GM19351 (cell line): ENCODE results near the gene PACS2.
"Not testable (repeated sequence)": the region's sequence is repeated elsewhere in the genome, so short reads cannot be mapped to it uniquely, and the experiment has no call there.

ENCODE experiments used
- ATAC-seq: cut with Tn5 transposase; IDR thresholded peaks from one replicate; pipeline ENCODE4 v1.9.1; 2021; ENCODE audit warnings: mild to moderate bottlenecking, moderate library complexity; ENCODE audit not compliant: unreplicated experiment

PACS2 gene

DNA sequence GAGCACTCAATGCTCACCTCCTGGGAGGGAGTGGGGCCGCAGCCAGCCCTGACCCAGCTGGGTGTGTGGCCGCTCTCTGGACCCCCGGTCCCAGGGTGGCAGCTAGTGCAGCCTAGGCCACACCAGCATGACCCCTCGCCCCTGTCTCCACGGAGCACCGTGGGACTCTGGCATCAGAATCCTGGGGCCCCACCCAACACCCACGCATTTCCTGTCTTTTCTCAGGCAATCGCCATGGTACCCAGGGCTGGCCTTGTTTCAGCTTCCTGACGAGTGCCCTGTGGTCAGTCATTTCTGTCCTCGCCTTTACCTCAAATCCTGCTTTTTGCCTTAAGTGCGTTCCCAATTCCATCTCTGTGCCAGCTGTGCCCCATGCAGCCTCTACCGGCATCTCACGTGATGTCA, 15.9 kb downstream of the PACS2 start:
- no peak for ATAC-seq

DNA sequence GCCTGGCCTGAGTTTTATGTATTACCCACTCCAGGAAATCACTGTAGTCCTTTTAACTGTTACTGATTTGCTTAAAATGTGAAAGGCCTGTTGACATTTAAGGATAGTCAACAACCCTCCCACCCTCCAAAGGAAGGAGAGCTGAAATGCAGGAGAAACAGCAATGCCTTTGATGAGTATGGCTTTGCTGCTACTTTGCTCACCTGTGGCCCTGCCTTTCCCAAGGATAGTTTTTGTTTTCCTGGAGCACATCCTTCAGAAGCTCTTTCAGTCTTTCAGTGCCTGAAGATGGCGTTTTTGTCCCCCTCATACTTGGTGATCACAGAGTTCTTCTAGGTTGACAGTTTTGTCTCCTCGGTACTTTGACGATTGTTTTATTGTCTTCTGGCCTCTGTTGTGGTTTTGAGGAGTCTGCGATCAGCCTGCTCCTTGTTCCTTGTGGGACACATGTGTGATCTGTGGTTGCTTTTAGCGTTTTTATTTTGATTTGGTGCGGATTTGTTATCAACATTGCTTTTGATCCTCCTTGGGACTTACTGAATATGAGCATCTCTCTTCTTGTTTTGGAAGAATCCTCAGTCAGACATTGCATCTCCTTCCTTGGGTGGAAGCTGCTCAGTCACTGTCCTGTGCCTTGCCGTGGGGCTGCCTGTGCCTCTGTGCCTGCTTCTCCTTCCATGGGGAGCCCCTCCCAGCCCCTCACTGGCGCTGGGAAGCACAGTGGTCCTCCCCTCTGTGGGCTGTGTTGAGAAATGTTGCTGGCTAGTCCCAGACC, 17.2 kb downstream of the PACS2 start:
- ATAC-seq, result no peak

DNA sequence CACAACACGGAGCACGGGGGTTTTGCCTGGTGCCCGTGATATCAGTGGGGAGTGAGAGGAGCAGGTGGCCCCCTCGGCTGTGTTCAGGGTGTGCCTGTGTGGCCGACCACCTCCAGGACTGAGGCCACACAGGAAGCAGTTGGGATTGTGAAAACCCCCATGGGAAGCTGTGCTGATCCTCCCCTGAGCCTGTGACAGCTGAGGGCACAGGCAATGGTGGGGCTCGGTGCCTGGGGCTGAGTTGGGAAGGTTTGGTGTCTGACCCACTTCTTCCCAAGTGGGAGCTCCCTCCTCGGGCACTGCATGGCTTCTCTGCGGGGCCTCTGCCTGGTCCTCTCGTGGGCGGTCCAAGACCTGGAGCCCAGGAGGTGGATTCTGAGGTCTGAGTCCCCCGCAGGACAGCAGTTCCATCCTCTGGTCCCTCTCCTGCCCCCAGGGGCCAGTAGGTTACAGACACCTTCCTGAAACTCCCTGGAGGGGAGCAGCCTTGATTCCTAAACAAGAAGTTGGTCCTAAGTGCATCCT, 17.9 kb downstream of the PACS2 start:
- ATAC-seq, result no peak

DNA sequence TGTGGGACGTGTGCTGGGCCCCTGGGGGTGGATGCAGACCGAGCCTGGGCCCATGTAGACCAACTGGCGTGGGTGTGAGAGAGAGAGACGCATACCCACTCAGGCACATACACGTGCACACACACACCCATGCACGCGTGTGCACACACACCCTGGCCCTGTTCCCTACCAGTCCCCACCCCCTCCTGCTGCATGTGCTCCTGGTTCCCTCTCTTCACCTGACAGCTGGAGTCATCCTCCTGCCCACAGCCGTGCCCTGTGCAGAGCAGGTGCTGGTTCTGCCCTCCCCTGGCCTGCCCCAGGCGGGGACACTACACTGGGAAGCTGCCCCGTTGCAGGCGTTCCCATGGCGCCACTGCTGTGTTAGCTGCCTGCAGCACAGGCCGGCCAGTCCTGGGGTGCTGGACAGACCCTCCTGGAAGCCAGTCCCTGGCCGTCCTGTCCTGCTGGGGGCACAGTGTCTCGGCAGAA, 18.5 kb downstream of the PACS2 start:
- no peak for ATAC-seq

DNA sequence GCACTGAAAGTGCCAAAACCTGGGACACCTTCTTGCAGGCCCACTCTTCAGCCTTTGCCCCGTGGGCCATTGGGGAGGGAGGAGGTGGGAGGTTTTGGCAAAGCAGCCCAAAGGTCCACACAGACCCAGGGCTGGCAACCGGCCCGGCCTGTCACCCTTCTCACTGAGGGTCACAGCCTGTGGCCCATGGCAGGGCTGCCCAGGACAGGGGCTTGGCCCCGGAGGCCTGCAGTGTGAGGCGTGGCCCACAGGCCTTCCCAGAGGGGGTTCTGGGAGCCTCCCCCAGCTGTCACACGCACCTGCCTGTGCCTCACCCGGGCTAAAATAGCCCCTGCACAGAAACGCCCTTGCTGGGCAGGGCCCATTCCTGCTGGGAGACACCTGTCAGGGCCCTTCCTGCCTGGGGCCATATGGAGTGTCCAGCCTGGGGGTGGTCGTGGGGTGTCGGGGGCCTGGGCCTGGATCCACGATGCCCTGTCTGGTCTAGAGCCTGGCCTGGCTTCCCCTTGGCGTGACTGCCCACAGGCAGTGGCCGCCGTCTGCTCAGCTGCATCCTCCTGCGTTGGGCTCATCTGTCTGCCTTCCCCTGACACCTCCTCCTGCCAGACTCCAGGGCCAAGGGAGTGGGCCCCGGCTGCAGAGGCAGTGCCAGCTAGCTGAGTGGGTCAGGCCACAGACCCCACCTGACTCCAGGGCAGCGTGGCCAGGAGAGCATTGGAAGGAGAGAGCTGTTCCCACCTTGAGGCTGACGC, 19.2 kb downstream of the PACS2 start:
- no peak for ATAC-seq

DNA sequence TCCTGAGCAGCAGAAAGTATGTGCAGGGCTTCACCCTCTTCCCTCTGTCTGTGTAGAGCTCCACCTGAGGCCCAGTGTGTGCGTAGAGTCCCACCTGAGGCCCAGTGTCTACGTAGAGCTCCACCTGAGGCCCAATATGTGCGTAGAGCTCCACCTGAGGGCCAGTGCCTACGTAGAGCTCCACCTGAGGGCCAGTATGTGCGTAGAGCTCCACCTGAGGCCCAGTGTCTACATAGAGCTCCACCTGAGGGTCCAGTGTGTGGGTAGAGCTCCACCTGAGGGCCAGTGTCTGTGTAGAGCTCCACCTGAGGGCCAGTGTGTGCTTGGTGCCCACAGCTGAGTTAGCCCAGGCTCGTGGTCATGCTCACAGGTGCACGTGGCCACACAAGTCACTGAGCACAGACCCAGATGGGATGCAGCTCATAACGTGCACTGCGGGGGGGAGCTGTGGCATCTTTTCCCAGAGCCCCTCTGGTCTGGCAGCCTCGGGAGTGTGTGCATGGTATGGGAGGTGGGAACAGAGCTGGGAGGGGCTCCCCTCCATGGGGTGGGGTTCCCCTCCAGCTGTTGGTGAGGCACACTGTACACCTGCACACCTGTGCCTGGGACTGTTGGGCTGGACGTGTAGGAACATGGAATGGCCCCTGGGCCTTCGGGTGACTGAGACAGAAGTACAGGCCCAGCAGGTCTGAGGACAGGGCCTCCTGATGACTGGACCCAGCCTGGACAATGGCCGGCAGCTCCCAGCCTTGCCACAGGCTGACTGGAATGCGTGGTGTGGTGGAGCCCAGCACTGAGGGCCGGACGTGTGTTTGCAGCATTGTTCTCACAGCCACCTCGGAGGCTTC, 20.1 kb downstream of the PACS2 start:
- ATAC-seq, result no peak

DNA sequence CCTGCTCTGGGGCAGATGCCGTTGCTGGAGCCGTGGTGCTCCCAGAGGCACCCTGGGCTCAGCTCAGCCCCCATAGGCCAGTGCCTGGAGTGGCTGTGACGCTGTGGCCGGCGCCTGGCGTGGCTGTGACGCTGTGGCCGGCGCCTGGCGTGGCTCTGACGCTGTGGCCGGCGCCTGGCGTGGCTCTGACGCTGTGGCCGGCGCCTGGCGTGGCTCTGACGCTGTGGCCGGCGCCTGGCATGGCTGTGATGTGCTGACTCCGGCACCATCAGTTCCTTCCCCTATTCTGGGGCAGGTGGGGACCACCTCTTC, 20.6 kb downstream of the PACS2 start:
- not testable (repeated sequence) for ATAC-seq

DNA sequence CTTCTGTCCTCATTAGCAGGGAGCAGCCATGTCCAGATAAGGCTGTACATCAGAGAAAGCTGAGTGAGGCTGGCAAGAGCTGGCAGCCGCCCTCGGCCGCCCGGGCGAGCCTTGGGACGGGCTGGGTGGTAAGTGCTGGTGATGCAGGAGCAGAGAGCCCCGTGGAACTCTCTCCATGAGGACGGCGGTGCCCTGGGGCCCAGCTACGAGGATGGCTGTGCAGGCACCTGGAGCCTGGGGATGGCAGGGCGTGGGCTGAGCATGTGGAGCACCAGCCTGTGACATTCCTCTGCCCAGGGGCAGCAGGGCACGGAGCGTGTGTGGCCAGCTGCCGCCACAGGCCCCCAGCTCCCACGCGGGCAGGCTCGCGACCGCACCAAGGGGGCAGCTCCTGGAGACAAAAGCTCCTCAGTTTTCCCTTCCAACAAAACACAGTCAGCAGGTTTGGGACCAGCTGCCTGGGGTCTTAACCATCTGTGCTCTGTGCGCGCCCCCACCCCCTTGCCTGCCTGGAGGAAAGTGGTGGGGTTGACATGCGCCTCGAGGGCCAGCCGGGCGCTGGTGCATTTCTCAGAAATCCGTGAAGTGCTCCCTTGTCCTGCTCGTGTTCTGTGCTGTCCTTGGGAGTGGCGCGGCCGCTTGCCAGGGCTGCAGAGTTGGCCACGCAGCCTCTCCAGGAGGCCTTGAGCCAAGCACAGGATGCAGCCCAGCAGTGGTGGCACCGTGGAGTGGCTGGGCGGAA, 21.4 kb downstream of the PACS2 start:
- ATAC-seq, result no peak

DNA sequence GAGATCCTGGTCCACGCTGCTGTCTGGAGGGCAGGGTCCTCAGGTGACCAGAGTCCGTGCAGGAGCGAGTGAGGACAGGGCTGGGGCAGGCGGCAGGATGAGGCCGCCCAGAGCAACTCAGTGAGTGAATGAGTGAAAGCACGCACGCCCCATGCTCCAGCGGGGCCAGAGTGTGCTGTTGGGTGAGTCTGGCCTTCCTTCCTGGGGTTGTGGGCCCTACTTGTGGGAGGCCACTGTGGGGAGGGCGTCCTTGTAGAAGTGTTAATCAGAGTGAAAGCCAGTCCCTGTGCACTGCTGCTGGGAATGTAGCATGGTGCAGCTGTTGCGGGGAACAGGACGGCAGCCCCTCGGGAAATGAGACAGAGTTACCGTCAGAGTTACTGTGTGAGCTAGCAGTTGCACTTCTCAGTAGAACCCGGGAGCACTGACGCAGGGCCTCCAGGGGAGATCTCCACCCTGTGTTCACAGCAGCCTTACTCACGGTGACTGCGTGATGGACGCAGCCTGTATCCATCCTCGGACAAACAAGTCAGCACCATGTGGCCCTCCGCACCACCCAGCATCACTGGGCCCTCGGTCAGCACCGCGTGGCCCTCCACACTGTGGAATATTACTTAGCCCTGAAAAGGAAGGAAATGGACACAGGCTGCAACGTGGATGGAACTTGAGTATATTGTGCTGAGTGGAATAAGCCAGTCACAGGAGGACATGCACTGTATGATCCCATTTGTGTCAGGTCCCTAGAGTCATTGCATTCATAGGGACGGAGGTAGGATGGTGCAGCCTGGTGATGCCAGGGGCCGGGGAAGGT, 22.1 kb downstream of the PACS2 start:
- no peak for ATAC-seq

DNA sequence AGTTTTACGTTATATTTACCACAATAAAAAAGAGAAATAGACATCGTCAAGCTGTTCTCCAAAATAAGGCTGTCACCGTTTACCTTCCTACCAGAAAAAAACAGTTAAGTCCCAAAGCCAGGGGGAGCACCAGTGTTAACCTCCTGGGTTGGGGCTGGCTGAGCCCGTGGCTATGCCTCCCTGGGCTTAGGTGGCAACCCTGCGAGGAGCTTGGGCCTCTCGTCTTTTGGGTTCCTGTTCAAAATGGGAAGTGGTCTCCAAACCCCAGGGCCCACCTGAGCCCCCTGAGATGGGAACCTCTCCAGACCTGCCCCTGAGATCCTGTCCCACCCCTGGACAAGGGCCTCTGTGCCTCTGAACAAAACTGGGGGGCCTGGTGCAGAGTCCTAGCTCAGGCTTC, 22.9 kb downstream of the PACS2 start:
- no peak for ATAC-seq

DNA sequence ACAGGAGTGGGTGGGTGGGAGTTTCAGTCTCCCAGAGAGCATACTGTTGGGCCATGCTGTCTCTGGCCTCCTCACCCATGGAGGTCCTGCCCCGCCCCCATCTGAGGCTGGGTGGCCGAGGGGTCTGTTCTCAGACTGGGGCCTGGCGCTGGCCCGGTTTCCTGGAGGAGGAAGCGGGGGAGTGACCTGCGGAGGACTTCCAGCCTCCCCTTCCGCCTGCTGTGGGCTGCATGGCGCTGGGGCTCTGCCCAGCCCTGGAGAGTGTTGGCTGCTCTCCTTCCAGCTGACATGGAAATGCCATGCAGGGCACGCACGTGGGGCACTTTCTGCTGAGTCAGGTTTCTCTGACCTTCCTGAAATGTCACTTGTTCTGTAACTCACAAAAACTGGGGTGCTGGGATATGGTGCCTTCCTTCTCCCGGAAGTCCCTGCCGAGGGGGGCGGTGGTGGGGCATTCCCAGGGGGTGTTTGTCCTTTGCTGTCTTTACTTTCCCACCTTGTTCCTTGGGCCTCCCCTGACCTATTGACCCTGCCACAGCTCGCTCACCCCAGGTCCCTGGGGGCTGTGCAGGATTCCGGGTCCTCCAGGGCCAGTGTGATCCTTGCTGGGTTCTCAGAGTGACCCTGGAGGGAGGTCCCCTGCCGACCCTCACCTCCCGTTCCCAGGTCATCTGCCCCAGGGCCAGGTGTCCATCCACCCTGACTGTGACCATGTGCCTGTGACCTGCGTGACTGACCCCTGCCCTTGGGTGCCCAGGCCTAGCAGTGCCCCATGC, 23.6 kb downstream of the PACS2 start:
- ATAC-seq, result no peak

DNA sequence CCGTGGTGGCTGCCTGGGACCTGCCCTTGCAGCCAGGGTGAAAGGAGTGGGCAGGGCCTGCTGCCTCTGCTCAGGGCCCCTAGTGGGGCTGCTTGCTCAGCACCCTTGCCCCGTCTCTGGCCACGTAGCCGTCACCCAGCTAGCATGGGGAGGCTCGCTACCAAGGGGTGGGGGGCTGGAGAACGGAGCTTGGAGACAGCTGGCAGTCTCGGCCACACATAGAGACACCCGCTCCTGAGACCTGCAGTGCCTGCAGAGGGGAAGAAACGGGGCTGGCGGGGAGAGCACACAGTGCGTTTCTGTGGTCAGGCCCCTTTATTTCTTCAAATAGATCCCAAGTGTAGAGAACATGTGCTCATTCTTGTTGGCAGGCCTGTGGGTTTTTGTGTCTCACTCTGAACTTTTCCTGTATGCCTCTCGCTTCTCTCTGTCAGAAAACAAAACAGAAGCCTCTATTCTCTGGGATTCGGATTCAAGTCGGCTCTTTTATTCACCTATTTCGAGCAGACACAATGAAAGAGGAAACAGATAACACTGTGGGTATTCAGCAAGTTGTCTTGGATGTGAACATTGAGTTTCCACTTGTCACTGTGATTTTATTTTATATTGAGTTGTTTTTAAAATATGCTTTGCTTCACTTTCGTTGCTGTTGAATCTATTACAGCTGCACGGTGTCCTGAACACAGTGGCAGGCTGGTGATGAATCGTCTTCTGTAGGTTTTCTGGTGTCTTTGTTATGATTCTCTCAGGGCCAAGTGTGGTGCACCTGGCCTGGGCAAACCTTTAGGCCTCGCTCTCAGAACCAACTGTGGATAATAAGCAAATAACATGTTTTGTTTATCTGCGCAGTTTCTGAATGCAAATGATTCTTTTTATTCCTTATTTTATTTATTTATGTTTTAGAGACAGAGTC, 26.5 kb downstream of the PACS2 start:
- no peak for ATAC-seq

DNA sequence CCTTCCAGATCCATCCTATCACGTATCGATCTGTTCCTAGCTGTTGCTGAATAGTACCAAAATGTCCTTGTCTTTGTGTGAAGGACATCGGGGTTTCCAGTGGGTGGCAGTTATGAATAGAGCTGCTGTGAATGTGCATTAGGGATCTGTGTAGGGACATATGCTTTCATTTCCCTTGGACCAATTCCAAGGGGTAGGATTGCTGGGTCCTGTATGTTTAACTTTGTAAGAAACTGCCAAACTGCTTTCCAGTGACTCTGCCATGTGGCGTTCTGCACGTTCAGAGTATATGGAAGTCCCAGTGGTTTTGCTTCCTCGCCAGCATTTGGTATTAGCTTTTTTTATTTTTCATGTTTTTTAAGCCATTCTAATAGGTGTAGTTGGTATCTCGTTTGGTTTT, 28.6 kb downstream of the PACS2 start:
- ATAC-seq, result no peak

DNA sequence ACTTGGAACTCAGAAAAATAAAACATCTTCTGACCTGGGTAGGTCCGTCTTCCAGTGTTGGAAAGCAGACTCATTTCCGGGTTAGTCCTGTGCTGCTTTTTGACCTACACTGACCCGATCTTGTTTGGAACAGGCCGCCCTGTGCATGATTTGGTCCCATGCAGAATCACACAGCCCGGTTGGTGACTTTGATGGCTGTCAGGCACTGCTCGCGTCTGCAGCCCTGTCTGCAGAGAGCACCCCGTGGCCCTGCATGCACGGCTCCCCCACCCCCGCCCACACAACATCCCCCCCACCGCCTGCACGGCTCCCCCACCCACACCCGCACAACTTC, 31.6 kb downstream of the PACS2 start:
- no peak for ATAC-seq

DNA sequence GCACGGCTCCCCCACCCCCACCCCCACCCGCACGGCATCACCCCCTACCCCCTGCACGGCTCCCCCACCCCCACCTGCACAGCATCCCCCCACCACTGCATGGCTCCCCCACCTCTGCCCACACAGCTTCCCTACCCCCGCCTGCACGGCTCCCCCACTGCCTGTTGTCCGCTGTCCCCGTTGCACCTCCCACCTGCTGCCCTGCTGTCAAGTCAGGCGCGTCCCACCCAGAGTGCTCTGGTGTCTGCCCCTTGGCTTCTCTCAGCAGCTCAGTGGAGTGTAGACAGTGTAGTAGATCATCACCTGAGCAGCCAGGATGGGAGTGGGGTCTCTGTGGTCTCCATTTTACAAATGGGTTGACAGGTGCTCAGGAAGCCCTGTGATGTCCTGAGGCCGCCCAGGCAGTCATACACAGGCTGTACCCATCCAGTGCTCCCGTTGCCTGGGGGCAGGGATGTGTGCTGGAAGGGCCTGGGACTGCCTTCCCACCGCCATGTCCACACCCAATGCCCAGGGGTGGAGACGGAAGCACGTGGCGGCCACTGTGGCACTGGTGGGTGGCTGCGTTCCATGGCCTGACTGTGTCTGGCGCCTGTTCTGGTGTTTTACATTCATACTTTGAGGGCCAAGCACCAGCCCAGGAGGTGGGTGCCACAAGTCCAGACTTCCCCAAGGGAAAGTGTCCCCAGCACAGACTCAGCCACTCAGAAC, 32.5 kb downstream of the PACS2 start:
- no peak for ATAC-seq

DNA sequence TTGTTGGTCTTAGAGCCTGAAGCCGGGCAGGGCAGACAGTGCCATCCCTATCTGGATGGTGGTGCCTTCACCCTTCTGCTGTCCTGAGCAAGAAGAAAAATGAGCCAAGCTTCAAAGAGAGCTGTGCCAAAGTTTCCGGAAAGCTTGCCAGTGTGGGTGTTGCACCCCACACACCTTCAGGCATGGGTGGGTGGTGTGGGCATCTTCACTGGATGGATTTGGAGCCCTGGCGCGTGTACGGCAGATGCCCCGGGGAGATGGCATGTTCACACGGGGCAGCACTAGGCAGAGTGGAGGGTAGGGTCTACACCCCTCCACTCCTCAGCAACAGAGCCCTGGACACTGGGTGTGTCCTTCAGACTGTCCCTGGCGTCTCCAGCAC, 33.0 kb downstream of the PACS2 start:
- ATAC-seq, result no peak

DNA sequence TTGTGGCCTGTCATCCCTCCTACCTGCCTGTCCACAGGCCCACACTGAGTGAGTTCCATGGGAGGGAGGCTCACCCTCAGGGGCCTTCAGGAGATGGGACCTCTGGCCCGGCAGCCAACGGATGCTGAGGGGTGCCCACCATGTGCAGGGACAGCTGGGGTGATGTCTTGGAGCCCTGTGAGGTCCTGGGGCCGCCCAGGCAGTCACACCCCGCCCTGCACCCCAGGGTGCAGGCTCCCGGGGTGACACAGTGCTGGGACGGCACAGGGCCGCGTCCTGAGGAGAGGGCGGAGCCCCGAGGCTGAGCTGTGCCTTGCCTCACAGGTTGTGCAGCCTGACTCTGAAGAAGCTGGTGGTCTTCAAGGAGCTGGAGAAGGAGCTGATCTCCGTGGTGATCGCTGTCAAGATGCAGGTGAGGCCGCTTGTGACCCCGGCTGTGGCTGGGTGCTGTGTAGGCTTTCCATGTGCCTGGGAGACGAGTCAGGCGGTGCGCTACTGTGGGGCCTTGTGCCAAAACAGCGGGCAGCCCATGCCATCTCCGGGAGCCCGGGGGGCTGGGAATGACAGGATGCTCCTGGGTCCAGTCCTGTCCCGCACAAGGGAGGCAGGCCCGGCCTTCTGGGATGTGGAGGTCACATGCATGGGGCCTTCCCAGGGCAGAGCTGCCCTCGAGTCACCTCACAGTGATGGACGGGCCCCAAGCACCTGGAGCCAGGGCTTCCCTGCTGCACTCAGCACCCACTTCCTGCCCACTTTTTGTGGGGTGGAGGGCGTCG, 33.8 kb downstream of the PACS2 start:
- ATAC-seq, result no peak
